GM23338 (cell line): ENCODE measurements around the gene RANBP6. TPM values are rescaled to one million over a fixed set of nuclear protein-coding genes. Genes with fewer than 3 reads are reported as not detected.

ENCODE experiments used
- ATAC-seq: fragments of 200-7000 bp; cut with Tn5 transposase; 3 replicates; pipeline ENCODE4 v1.9.1; 2020
- DNase-seq: peaks from one replicate; pipeline ENCODE4 v3.0.0-alpha.2; 2015; ENCODE audit warnings: low spot score
- H2AFZ ChIP-seq: fragments of 200-600 bp; sonication (generic); 2 replicates; pipeline ENCODE4 v1.8.0; 2016; ENCODE audit warnings: antibody characterized with exemption, mild to moderate bottlenecking, moderate library complexity
- H3F3A ChIP-seq: fragments of 200-600 bp; sonication (generic); replicated peaks from 2 replicates; pipeline ENCODE4 v1.8.0; 2017; ENCODE audit warnings: antibody characterized with exemption, mixed run types, low read depth
- H3K27ac ChIP-seq: fragments of 200-600 bp; sonication (generic); 2 replicates; pipeline ENCODE4 v1.6.1; 2016; ENCODE audit warnings: low read depth
- H3K27me3 ChIP-seq: fragments of 200-600 bp; sonication (generic); 2 replicates; pipeline ENCODE4 v1.8.0; 2016; ENCODE audit warnings: mild to moderate bottlenecking, mixed run types, moderate library complexity; ENCODE audit not compliant: insufficient read depth
- H3K36me3 ChIP-seq: fragments of 200-600 bp; sonication (generic); 2 replicates; pipeline ENCODE4 v1.8.0; 2016; ENCODE audit warnings: mild to moderate bottlenecking; ENCODE audit not compliant: insufficient read depth
- H3K4me1 ChIP-seq: fragments of 200-600 bp; sonication (generic); 2 replicates; pipeline ENCODE4 v1.8.0; 2016; ENCODE audit warnings: mild to moderate bottlenecking, moderate library complexity; ENCODE audit not compliant: insufficient read depth
- H3K4me2 ChIP-seq: fragments of 200-600 bp; sonication (generic); 2 replicates; pipeline ENCODE4 v1.7.1; 2017; ENCODE audit warnings: mixed run types
- H3K4me3 ChIP-seq: fragments of 200-600 bp; sonication (generic); 2 replicates; pipeline ENCODE4 v1.6.1; 2016; ENCODE audit warnings: mixed run types
- H3K79me2 ChIP-seq: fragments of 200-600 bp; sonication (generic); replicated peaks from 2 replicates; pipeline ENCODE4 v1.8.0; 2017; ENCODE audit warnings: mild to moderate bottlenecking; ENCODE audit not compliant: insufficient read depth
- H3K9me2 ChIP-seq: fragments of 200-600 bp; sonication (generic); 2 replicates; pipeline ENCODE4 v1.8.0; 2017; ENCODE audit not compliant: insufficient read depth
- H4K20me1 ChIP-seq: fragments of 200-600 bp; sonication (generic); replicated peaks from 2 replicates; pipeline ENCODE4 v1.8.0; 2017; ENCODE audit warnings: mild to moderate bottlenecking; ENCODE audit not compliant: insufficient read depth
- H3K27ac Mint-ChIP-seq: 2 replicates; pipeline ENCODE4 v1.8.0; 2020; ENCODE audit warnings: inconsistent platforms, mild to moderate bottlenecking, moderate library complexity, mixed read lengths
- H3K27me3 Mint-ChIP-seq: 3 replicates; pipeline ENCODE4 v1.8.0; 2022; ENCODE audit warnings: low read depth, mild to moderate bottlenecking, moderate library complexity, mixed read lengths, inconsistent platforms; ENCODE audit not compliant: insufficient read depth, poor library complexity
- H3K36me3 Mint-ChIP-seq: 3 replicates; pipeline ENCODE4 v1.8.0; 2021; ENCODE audit warnings: low read depth, mild to moderate bottlenecking, inconsistent platforms, moderate library complexity, mixed read lengths
- H3K4me1 Mint-ChIP-seq: 3 replicates; pipeline ENCODE4 v1.8.0; 2020; ENCODE audit warnings: mild to moderate bottlenecking, inconsistent platforms, mixed read lengths
- H3K4me3 Mint-ChIP-seq: 3 replicates; pipeline ENCODE4 v1.8.0; 2021; ENCODE audit warnings: moderate library complexity, mild to moderate bottlenecking, inconsistent platforms, mixed read lengths
- H3K9me3 Mint-ChIP-seq: 3 replicates; pipeline ENCODE4 v1.8.0; 2020; ENCODE audit warnings: moderate library complexity, mild to moderate bottlenecking, inconsistent platforms, mixed read lengths
- CREB1 ChIP-seq: fragments of 250-450 bp; sonication (Bioruptor Pico); IDR thresholded peaks from 2 replicates; pipeline ENCODE4 v1.5.0; 2020; ENCODE audit warnings: low read depth, mild to moderate bottlenecking, moderate library complexity
- CTCF ChIP-seq, 2 experiments: fragments of 200-600 bp in 1 of 2; sonication (generic) in 1 of 2; conservative IDR thresholded peaks; 2 replicates each; pipeline versions ENCODE4 v1.5.1 to v1.6.1; 2016 to 2017; ENCODE audit warnings: antibody characterized with exemption in 2 of 2, low read depth in 2 of 2, mild to moderate bottlenecking in 2 of 2, moderate library complexity in 1 of 2
- ETS1 ChIP-seq: IDR thresholded peaks from 2 replicates; pipeline ENCODE4 v1.6.1; 2016; ENCODE audit warnings: antibody characterized with exemption
- POLR2AphosphoS5 ChIP-seq: IDR thresholded peaks from 2 replicates; pipeline ENCODE4 v1.6.1; 2016; ENCODE audit warnings: antibody characterized with exemption, low read depth
- polyA plus RNA-seq: library from polyadenylated mRNA; unstranded; fragments of >200 nt; fragmentation: Nextera tagmentation; extraction: Ambion mirVana; gene quantifications from 2 replicates; pipeline ENCODE4 v1.2.1, GENCODE V29; 2016
- total RNA-seq: library from RNA; depleted of rRNA; stranded (reverse); fragments of >200 nt; shearing (Covaris generic); gene quantifications from 2 replicates; pipeline ENCODE4 v1.2.3, GENCODE V29; 2014

Gene RANBP6
- total and polyA plus RNA-seq, 2 experiments from 2014 or later = 9.4 to 26.4 TPM

GRCh38 chr9:6008169-6008979 lies 7.0 kb downstream of the RANBP6 start:
- peak; percentile 98 for DNase-seq
- H3F3A ChIP-seq = no peaks in the 10 kb centered on the region
- Mint-ChIP-seq H3K4me3 (peak overlapping the region; percentile 75), H3K36me3 (peaks cover 16% of the 10 kb centered on the region), H3K4me1 (peaks cover 20% of the 10 kb centered on the region), H3K9me3 (no peaks in the 10 kb centered on the region; the same call in 2 of the 3 replicates), H3K27me3 (peaks cover 5% of the 10 kb centered on the region), H3K27ac (peak overlapping the region; percentile 93)
- peak; percentile 93 for TF ChIP-seq CREB1 (CRISPR knock-in tag)
- TF ChIP-seq POLR2AphosphoS5 = peak; percentile 67
- TF ChIP-seq CTCF (conservative IDR thresholded peaks at IDR 0.05; ENCODE audit: low read depth in 2 of 2) = no peak
- peaks cover 8% of the 10 kb centered on the region for H3K36me3 ChIP-seq
- peaks cover 22% of the 10 kb centered on the region for H4K20me1 ChIP-seq
- H3K4me3 ChIP-seq = peak overlapping the region; percentile 88
- H3K9me2 ChIP-seq = no peaks in the 10 kb centered on the region
- peak; percentile 60 for ATAC-seq
- peak overlapping the region; percentile 78 for H3K4me2 ChIP-seq
- H3K79me2 ChIP-seq = peaks cover 77% of the 10 kb centered on the region
- peak overlapping the region; percentile 83 for H3K27ac ChIP-seq
- H2AFZ ChIP-seq = no peak overlapping the region
- H3K27me3 ChIP-seq = no peaks in the 10 kb centered on the region
- H3K4me1 ChIP-seq = peaks cover 11% of the 10 kb centered on the region

DNA sequence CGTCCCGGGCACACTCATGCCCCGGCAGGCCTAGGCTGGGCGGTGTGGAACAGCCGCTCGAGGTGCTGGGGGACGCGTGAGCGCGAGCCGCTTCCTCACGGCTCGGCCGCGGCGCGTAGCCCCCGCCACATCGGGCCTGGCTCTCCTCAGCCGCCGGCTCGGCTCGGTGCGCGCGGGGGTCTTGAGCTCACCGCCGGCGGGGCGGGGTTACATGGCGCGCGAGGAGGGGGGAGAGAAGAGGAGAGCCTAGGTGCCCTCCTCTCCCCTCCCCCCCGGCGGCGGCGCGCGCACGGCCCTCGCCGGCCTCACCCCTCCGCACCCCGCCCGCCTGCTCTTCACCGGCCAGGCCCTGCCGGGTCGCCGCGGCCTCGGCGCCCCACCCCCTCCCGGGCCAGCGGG lies 7.7 kb downstream of the RANBP6 start:
- peak; percentile 64 for ATAC-seq
- no peak overlapping the region for H3K27ac Mint-ChIP-seq

More for the DNA sequence above, 7.7 kb downstream of the RANBP6 start:
- Mint-ChIP-seq H3K36me3 (peaks cover 10% of the 10 kb centered on the region), H3K27me3 (peaks cover 5% of the 10 kb centered on the region), H3K4me1 (peaks cover 14% of the 10 kb centered on the region), H3K4me3 (peak overlapping the region; percentile 98), H3K9me3 (no peaks in the 10 kb centered on the region)
- H3K4me2 ChIP-seq = peak overlapping the region; percentile 78
- H3K4me3 ChIP-seq = peak overlapping the region; percentile 88
- peak; percentile 89 for DNase-seq
- peaks cover 7% of the 10 kb centered on the region for H3K4me1 ChIP-seq
- H3K27me3 ChIP-seq = no peaks in the 10 kb centered on the region
- no peak overlapping the region for H2AFZ ChIP-seq
- peak overlapping the region; percentile 41; the same call in 1 of the 2 replicates for H3K27ac ChIP-seq
- H3K36me3 ChIP-seq = peaks cover 3% of the 10 kb centered on the region
- peaks cover 16% of the 10 kb centered on the region for H4K20me1 ChIP-seq
- no peak for TF ChIP-seq ETS1
- TF ChIP-seq POLR2AphosphoS5 = peak; percentile 31; the same call in 1 of the 2 replicates
- H3F3A ChIP-seq = no peaks in the 10 kb centered on the region
- H3K79me2 ChIP-seq = peaks cover 77% of the 10 kb centered on the region
- no peaks in the 10 kb centered on the region for H3K9me2 ChIP-seq
